Neural cell (in vitro differentiated cells): ENCODE measurements around the gene COL6A3. TPM values are rescaled to one million over a fixed set of nuclear protein-coding genes. Genes with fewer than 3 reads are reported as not detected.

ENCODE experiments used
- H2AFZ ChIP-seq: fragments of 200-600, 300-800 bp; sonication (generic), shearing (Covaris generic); 2 replicates; pipeline ENCODE4 v1.6.0; 2014; ENCODE audit warnings: low read depth, mild to moderate bottlenecking, antibody characterized with exemption, low read length, moderate library complexity
- H3F3A ChIP-seq: fragments of 200-600 bp; shearing (Covaris generic); 2 replicates; pipeline ENCODE4 v1.6.1; 2016; ENCODE audit warnings: mild to moderate bottlenecking, moderate library complexity, mixed read lengths, antibody characterized with exemption, low read length; ENCODE audit not compliant: insufficient read depth, poor library complexity, severe bottlenecking
- H3K27ac ChIP-seq: fragments of 200-600, 300-800 bp; sonication (generic), shearing (Covaris generic); 2 replicates; pipeline ENCODE4 v1.5.1; 2014; ENCODE audit warnings: mild to moderate bottlenecking, low read length, moderate library complexity
- H3K27me3 ChIP-seq: fragments of 300-800, 200-600 bp; sonication (generic), shearing (Covaris generic); 2 replicates; pipeline ENCODE4 v1.6.0; 2014; ENCODE audit warnings: mild to moderate bottlenecking, low read depth, low read length, moderate library complexity; ENCODE audit not compliant: insufficient read depth
- H3K36me3 ChIP-seq: fragments of 300-800, 200-600 bp; sonication (generic), shearing (Covaris generic); 2 replicates; pipeline ENCODE4 v1.5.1; 2014; ENCODE audit warnings: mild to moderate bottlenecking, antibody characterized with exemption, low read length, moderate library complexity; ENCODE audit not compliant: insufficient read depth
- H3K4me2 ChIP-seq: fragments of 300-800, 200-600 bp; sonication (generic), shearing (Covaris generic); 2 replicates; pipeline ENCODE4 v1.6.0; 2014; ENCODE audit warnings: mild to moderate bottlenecking, low read length
- H3K4me3 ChIP-seq: fragments of 300-800, 200-600 bp; sonication (generic), shearing (Covaris generic); 2 replicates; pipeline ENCODE4 v1.5.1; 2014; ENCODE audit warnings: mild to moderate bottlenecking, low read length, moderate library complexity
- H3K79me2 ChIP-seq: fragments of 200-600 bp; shearing (Covaris generic); replicated peaks from 2 replicates; pipeline ENCODE4 v1.6.0; 2014; ENCODE audit warnings: mild to moderate bottlenecking, low read length, moderate library complexity; ENCODE audit not compliant: insufficient read depth
- H3K9ac ChIP-seq: fragments of 300-800, 200-600 bp; sonication (generic), shearing (Covaris generic); 2 replicates; pipeline ENCODE4 v1.6.1; 2016; ENCODE audit warnings: mild to moderate bottlenecking, low read length, mixed read lengths
- H3K9me2 ChIP-seq: fragments of 200-600 bp; shearing (Covaris generic); 2 replicates; pipeline ENCODE4 v1.6.1; 2016; ENCODE audit warnings: mild to moderate bottlenecking, low read length, mixed read lengths; ENCODE audit not compliant: insufficient read depth
- H3K9me3 ChIP-seq: fragments of 200-600, 300-800 bp; sonication (generic), shearing (Covaris generic); 2 replicates; pipeline ENCODE4 v1.6.1; 2016; ENCODE audit warnings: mild to moderate bottlenecking, mixed run types, low read length, moderate library complexity, mixed read lengths
- H4K20me1 ChIP-seq: fragments of 200-600 bp; shearing (Covaris generic); 2 replicates; pipeline ENCODE4 v1.6.1; 2016; ENCODE audit warnings: mild to moderate bottlenecking, mixed run types; ENCODE audit not compliant: insufficient read depth
- CTCF ChIP-seq: fragments of 450-650 bp; IDR thresholded peaks from 2 replicates; pipeline ENCODE4 v1.5.1; 2014; ENCODE audit warnings: antibody characterized with exemption, mild to moderate bottlenecking, moderate library complexity; ENCODE audit not compliant: poor library complexity, severe bottlenecking
- EP300 ChIP-seq: fragments of 450-650 bp; conservative IDR thresholded peaks from 2 replicates; pipeline ENCODE4 v1.6.1; 2014; ENCODE audit warnings: antibody characterized with exemption, mild to moderate bottlenecking, moderate library complexity; ENCODE audit not compliant: poor library complexity, severe bottlenecking
- EZH2 ChIP-seq: fragments of 200-600, 300-800 bp; shearing (Covaris generic), sonication (generic); IDR thresholded peaks from 2 replicates; pipeline ENCODE4 v1.6.1; 2014; ENCODE audit warnings: antibody characterized with exemption, low read length, borderline replicate concordance, mild to moderate bottlenecking; ENCODE audit not compliant: insufficient read depth, poor library complexity, severe bottlenecking
- MXI1 ChIP-seq: fragments of 450-650 bp; conservative IDR thresholded peaks from 2 replicates; pipeline ENCODE4 v1.6.1; 2014; ENCODE audit warnings: antibody characterized with exemption, mild to moderate bottlenecking; ENCODE audit not compliant: poor library complexity, severe bottlenecking
- POLR2AphosphoS5 ChIP-seq: IDR thresholded peaks from 2 replicates; pipeline ENCODE4 v1.6.1; 2012
- RAD21 ChIP-seq: fragments of 450-650 bp; conservative IDR thresholded peaks from 2 replicates; pipeline ENCODE4 v1.6.1; 2014; ENCODE audit warnings: antibody characterized with exemption, mild to moderate bottlenecking, moderate library complexity
- REST ChIP-seq: IDR thresholded peaks from 2 replicates; pipeline ENCODE4 v1.6.1; 2012; ENCODE audit warnings: borderline replicate concordance
- SMC3 ChIP-seq: fragments of 450-650 bp; conservative IDR thresholded peaks from 2 replicates; pipeline ENCODE4 v1.6.1; 2014; ENCODE audit warnings: antibody characterized with exemption, mild to moderate bottlenecking, moderate library complexity; ENCODE audit not compliant: poor library complexity
- TAF1 ChIP-seq: IDR thresholded peaks from 2 replicates; pipeline ENCODE4 v1.6.1; 2012; ENCODE audit warnings: low read depth
- polyA plus RNA-seq: library from polyadenylated mRNA; depleted of rRNA; stranded (reverse); fragments of >200 nt; gene quantifications from 2 replicates; pipeline ENCODE4 v1.2.3, GENCODE V29; 2014

The COL6A3 gene
- polyA plus RNA-seq, 1 donor from 2014 or later: 0.05 TPM

- H3K4me2 ChIP-seq: no peak overlapping the region
- TF ChIP-seq REST: no peak
- no peaks in the 10 kb centered on the region for H3K27me3 ChIP-seq
- no peaks in the 10 kb centered on the region for H3K36me3 ChIP-seq
- H3K9me3 ChIP-seq: no peaks in the 10 kb centered on the region
- no peak overlapping the region for H3K4me3 ChIP-seq
- no peak overlapping the region for H3K9ac ChIP-seq
- H4K20me1 ChIP-seq: no peaks in the 10 kb centered on the region
- H3K9me2 ChIP-seq: no peaks in the 10 kb centered on the region
- H2AFZ ChIP-seq: no peak overlapping the region
- no peaks in the 10 kb centered on the region for H3K79me2 ChIP-seq
- H3K27ac ChIP-seq: no peak overlapping the region
- no peaks in the 10 kb centered on the region for H3F3A ChIP-seq
Measured at GRCh38 chr2:237283131-237283928, 130.6 kb downstream of the COL6A3 start.

DNA sequence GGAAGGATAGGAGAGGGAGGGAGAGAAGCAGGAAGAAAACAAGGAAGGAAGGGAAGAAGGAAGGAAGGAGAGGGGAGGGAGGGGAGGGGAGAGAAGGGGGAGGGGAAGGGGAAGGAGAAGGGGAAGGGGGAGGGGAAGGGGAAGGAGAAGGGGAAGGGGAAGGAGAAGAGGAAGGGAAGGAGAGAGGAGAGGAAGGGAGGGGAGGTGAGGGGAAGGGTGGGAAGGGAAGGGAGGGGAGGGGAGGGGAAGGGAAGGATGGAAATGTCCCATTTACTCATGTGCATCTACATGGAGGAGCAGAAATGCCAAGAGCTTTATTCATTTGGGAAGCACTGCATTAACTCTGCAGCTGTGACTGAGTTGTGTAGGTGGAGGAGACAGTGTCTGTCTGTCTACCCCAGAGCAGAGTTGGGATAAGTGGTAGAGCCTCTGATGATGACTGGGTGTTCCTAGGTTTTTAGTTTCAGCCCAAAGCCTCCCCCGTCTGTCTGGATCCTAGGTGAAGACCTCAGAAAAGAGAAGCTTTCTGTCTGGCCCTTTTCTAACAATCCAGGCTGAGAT is 131.3 kb downstream of the COL6A3 start:
- Histone ChIP-seq H3K36me3 (no peaks in the 10 kb centered on the region), H3F3A (no peaks in the 10 kb centered on the region), H3K9ac (no peak overlapping the region), H3K27me3 (no peaks in the 10 kb centered on the region), H3K79me2 (no peaks in the 10 kb centered on the region), H3K27ac (no peak overlapping the region), H4K20me1 (no peaks in the 10 kb centered on the region), H3K9me3 (no peaks in the 10 kb centered on the region), H3K9me2 (no peaks in the 10 kb centered on the region), H3K4me2 (no peak overlapping the region), H3K4me3 (no peak overlapping the region), H2AFZ (no peak overlapping the region)
- no peak for TF ChIP-seq MXI1
- no peak for TF ChIP-seq RAD21
- TF ChIP-seq EP300: no peak
- no peak for TF ChIP-seq CTCF
- no peak for TF ChIP-seq SMC3
- no peak for TF ChIP-seq EZH2
- no peak for TF ChIP-seq REST
- TF ChIP-seq TAF1: no peak
- no peak for TF ChIP-seq POLR2AphosphoS5
